Hematopoietic multipotent progenitor cell treated with erythropoietin and hydrocortisone succinate and interleukin-3 and kit ligand, for 6 days (in vitro differentiated cells): Measurements from ENCODE around the gene PLXNA4.

Experiments
- DNase-seq: peaks from one replicate; pipeline ENCODE4 v3.0.0-alpha.2; 2015

Gene PLXNA4

DNA sequence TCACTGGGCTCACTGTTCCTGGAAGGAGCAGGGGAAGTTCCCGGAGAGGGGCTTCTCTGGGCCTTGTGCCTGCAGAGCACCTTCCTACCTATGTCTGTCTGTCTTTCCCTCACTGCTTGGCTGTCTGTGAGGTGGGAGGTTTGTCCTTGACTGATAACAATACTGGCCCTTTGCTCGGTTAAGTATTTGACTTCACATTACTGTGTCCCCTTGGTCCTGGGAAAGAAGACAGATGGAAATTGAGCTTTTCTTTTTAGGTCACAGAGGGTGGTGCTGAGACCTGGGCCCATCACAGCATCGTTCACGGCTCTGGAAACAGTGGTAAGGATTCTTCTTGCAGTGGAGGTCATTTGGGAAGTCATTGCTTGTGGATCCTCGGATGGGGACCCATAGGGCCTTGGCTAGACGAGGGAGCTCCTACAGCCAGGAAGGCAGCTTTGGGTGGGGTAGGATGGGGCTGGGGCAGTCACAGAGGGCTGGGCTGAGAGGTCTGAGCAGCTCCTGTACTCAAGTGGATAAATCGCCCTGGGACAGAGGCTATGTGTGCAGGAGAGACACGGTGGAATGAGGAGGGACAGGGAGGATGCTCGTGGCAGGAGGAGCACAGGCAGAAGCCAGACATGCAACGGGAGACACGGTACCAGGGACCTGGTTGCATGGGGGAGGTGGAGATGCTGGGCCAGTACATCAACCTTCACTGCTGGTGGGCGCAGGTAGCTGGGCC is 450.2 kb downstream of the PLXNA4 start:
- no peak for DNase-seq

DNA sequence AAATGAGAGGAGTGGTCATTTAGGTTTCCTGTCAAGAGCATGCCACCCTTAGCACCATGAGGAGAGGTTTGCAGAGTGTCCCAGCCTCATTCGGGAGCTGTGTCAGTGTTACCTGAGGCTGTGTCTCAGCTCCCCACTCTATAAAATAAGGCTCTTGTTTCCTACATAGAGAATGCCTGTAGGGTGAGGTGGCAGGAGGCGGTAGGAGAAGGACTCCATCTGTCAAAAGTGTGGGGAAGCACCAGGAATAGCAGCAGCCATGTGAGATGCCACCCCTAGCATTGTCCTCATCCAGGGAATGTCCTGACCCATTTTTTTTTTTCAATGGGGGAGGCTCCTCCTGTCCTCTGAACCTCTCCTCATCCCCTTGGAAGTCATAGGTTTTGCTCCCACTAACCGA is 451.2 kb downstream of the PLXNA4 start:
- DNase-seq, result no peak

DNA sequence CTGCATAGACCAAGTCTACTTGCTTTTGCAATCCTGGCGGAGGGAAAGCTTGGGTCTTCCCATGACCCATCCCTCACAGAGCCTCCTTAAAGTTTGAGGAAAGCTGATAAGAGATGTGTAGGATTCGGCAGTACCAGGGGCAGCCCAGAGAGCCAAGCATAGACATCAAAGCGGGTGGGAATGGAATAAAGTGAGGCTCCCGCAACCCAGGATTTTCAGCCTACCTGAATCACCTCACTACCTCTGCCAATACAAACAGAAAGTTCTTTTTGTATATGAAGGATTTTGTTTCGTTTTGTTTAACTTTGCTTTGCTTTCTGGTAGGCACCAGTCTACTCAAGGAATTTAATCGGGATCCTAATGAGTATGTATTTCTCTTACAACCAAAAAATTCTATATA is 451.7 kb downstream of the PLXNA4 start:
- DNase-seq, result no peak

DNA sequence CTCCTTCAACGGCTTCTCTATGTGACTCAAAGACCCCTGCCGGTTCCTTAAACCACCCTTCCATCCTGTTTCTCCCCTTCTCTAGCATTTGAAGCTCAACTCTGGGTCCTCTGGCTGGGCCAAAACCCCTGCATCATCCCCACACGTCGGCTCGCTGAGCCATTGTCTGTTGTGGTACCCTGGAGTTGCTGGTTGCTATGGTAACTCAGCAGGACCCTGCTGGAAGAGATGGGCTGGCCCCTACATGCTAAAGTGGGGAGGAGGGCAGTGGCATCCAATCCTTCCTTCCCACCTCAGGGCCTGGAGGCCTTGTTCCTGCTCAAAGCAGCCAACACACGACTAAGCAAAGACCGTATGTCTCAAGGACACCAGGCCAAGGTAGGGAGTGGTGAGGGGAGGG is 452.5 kb downstream of the PLXNA4 start:
- DNase-seq, result no peak

DNA sequence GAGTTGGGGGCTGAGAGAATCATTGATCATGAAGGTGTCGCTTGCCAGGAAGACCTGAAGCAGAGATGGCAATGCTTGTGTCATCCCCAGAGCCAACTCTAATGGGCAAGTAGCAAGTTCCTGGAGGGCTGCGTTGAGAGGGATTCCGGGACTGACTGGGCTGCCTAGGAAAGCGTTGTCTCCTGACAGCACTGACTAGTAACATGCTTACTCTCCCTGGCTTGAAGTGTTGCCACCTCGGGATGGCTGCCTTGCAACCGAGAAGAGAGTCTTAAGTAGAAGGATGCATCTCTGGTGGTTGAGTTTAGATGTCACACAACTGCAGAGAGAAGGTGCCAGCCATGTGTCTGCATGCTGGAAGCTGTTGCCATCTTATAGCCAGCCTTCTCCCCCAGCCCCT is 453.4 kb downstream of the PLXNA4 start:
- DNase-seq, result no peak

DNA sequence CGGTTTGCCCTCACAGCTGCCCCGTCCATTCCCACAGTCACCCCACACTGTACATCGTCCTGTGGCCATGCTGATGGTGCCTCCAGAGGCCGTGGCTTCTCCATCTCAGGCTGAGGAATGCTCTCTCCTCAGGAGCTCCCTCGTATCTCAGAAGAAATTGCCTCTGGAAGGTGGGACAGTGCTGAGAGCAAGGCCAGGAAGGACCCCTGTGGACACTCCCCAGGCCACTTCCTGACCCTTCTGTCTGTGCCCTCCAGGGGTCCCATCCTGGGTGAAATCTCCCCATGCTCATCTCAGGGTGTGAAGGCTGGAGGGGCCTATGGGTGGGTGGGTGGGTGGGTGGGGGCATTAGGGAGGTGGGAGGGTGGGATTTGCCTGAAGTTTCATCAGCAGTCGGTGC is 454.3 kb downstream of the PLXNA4 start:
- no peak for DNase-seq

DNA sequence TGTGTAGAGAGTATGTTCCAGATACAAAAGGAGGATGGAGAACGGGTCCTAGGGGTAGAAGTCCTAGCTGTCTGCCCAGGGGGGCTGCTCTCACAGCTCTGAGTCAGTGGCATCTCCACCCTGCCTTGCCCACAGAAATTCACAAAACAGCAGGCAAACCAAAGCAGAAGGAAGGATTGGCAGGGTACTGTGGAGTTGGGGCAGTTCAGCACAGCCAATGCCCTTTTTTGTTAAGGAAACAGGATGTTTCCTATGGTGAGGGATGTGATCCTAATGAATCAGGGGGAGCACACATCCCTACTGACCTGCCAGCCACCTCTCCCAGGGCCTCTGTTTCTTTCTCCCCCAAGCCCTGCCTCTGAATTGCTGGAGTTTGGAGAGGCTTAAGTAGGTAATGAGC is 457.6 kb downstream of the PLXNA4 start:
- DNase-seq, result no peak

DNA sequence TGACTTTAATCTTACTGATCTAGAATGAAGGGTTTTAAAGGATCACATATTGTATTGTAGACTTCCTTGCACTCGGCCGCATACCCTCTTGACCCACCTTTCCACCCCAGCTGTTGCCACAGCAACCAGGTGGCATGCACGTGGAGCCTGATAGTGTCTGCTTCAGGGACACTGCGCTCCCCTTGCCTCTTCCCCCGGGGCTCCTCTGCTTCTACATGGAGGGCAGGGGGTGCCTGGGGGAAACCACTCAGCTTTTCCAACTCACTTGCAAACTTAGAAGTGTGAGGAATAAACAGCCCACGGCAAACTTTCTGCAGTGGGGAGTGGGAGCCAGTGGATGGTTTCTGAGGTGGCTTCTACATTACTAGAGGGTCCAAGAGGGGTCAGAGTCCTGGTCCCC is 458.6 kb downstream of the PLXNA4 start:
- no peak for DNase-seq

DNA sequence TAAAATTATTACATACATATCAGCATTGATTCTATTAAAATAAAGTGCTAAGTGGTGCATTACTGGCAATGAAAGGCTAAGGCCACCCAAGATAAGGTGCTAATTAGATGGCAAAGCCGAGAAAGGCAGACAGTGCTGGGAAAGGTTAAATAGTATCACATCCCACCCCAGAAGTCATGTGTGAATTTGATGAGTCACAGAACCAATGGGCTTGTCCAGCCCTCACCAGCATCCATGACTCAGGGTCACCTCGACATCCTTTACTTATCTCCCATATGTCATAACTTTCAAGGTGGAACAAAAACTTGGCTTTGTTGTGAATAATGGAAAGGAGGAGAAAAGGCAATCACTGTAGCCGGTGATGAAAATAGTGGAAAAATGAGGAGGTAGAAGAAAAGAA is 459.1 kb downstream of the PLXNA4 start:
- DNase-seq, result no peak

DNA sequence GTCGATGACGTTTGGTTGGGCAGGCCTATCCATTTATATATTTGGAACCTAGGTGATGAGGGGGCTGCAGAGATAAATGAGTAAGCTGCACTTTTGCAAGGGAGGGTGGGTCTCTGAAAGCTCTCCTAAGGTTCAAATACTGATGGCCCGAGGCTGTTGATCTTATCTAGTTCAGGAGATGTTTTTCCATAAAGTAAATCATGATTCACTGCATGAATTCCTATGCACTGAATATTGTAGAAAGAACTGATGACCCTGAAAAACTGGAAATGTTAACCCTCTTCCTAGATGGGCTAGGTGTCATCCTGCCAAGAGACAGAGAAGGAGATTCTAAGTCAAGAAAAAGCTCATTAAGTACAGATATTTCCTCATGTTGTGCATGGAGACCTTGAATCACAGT is 459.9 kb downstream of the PLXNA4 start:
- no peak for DNase-seq

DNA sequence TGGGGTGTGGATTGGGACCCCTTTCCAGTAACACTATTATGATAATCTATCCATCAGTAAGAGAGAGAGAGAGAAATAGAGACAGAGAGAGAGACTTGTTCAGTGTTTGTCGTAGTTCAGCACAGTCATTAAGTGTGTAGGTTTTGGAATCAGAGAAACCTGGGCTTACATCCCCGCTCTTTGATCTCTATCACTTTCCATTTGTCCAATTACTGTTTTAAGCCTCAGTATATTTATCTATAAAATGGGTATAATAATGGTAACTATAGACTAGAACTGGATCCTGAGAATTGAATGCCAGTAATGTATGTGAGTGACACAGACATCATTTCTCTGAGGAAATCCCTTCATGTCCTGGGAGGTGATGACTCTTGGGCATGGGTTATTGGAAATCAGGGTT is 460.5 kb downstream of the PLXNA4 start:
- DNase-seq, result no peak

DNA sequence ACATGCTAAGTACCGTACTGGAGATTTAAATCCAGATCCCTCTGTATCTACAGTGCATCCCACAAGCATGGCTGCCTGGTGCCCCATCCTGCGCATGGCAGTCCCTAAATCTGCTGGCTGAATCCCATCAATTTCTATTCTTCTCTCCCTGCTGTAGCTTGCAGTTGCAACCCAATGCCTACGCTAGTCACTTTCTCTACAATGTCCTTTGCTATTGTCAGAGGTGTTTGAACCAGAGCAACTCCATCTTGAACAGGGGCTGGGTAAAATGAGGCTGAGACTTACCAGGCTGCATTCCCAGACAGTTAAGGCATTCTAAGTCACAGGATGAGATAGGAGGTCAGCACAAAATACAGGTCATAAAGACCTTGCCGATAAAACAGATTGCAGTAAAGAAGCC is 461.2 kb downstream of the PLXNA4 start:
- DNase-seq, result no peak

DNA sequence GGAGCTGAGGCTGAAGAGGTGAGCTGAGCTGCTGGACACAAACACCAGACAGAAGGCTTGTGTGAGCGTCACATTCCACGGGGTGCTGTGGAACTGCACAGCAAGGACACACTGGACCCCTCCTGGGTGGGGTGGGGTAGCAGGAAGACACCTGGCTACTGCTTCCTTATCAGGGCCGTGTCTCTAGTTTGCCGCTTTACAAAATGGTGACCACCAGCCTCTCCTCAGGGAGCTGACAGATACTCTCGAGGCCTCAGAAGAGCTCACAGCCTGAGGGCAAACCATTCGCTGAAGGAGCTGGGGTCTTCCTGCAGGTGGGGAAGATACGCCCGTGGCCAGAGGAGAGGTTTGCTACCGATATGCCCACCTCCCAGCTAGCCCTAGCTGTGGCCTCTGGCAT is 461.9 kb downstream of the PLXNA4 start:
- DNase-seq, result no peak

DNA sequence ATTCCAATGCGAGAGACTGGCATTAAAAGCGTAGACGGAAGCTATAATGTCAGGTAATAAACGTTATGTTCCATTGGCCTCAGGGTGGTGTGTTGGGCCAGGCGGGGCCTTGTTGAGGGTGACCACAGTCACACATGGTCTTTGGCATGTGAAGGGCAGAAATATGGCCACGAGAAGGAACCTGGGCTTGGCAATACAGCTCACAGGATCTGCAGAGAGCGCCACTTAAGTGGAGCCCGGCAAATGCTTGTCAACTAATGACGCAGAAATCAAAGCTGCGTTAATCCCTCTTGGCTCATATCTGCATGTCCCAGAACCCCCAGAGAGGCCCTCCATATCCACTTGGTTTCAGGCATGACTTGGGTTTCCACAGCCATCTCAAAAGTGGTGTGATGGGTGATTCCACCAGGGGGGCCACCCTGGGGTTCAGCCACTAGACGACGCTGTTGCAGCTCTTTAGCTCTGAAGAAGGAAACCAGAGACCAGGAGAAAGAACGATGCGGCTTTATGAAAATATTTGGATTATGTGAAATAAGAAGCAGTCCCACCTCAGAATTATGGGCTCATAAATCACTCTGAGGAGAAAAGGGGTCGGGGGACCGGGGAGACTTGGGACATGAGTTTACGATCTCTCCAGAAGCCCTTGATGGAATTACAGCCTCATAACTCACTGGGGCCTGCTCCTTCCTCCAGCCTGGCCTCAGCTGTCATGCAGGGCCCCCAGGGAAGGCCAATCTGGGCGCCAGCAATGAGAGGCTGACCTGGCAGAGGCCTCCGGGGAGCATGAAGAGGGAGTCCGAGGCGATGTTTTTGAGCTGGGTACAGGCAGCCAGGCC is 462.5 kb downstream of the PLXNA4 start:
- no peak for DNase-seq

DNA sequence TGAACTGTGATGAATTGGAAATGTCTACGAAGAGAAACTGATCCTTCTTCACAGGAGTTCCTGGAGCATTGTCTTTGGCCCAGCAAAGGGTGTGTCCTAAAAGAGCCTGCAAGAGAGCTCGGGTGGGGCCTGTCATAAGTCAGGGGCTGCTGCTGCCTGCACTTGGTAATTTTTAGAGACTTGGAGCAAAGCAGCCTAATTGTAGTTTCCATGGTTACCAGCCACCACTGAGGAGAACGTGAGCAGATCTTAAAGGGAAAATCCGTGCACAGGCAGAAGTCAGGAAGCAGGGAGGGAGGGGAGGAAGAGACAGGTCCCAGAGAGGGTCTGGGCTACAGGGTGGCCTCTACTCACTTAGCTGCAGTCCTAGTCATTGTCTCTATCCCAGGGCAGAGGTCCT is 463.6 kb downstream of the PLXNA4 start:
- no peak for DNase-seq

DNA sequence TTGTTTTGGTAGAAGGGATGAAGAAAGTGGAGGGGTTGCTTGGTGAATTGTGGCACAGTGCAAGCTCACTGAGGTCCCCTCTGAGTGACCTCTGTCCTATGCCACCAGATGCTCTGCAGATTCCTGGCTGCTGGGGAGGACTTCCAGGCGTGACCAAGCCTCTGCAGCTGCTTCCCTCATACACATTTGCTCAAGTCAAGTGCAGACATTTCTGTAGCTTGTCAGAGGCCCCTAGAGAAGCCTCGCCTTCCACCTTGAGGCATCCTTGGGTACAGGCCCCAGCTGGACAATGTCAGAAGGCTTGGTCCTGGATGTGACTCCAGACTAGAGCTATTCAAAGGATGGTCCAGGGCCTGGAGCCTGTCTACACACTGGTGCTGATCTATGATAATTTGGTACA is 464.2 kb downstream of the PLXNA4 start:
- no peak for DNase-seq

DNA sequence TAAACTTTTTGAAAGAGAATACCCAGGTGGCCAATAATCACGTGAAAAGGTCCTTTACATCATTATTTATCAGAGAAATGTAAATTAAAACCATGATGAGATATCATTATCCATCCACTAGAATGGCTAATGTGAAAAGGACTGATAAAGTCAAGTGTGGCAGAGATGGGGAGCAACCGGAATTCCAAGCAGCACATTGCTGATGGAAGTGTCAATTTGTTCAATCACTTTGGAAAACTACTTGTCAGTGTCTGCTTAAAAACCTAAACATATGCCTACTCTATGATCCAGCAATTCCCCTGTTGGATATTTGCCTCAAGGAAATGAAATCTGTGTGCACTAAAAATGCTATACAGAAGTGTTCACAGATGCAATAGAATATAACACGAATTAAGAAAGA is 465.6 kb downstream of the PLXNA4 start:
- no peak for DNase-seq

DNA sequence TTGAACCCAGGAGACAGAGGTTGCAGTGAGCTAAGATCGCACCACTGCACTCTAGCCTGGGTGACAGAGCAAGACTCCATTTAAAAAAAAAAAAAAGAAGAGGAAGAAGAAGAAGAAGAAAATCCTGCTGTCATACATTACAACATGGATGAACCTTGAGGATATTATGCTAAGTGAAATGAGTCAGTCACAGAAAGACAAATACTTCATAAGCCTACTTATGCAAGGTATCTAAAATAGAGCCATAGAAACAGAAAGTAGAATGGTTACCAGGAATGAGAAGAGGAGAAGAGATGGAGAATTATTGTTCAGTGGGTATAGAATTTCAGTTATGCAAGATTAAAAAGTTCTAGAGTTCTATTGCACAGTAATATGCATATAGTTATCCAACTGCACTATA is 466.5 kb downstream of the PLXNA4 start:
- no peak for DNase-seq

DNA sequence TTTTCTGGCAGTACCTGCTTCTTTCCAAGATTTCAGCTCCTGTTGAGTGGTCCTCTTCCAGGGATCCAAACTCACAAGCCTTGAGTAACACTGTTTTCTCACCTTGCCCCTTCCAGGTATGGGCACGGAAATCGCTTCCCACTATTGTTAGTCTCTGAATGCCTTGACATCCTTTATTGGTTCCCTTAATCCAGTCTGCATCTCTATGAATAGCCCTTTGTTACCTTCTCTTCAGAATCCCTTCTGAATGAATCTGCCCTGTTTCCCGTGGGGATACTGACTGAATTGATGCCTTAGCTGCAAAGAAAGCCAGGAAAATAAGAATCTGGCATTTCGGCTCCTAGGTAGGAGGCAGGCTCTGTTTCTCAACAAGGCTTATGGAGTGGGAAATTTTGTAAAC is 467.7 kb downstream of the PLXNA4 start:
- DNase-seq, result no peak

DNA sequence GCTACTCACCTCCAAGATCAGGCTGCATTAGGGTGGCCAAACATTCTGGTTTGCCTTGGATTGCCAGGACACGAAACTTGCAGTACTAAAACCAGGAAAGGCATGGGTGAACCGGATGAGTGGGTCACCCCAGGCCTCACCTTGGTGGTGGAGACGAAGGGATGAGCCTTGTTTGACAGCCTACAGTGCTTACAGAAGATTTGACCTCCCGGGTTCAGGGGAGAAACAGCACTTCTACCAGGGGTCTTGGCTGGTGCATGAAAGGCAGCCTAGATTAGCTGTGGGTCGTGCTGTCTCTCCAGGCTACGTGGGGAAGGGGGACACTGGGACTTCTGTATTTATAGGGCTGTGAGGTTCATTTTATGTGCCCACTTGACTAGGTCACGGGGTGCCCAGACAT is 469.8 kb downstream of the PLXNA4 start:
- DNase-seq, result no peak

DNA sequence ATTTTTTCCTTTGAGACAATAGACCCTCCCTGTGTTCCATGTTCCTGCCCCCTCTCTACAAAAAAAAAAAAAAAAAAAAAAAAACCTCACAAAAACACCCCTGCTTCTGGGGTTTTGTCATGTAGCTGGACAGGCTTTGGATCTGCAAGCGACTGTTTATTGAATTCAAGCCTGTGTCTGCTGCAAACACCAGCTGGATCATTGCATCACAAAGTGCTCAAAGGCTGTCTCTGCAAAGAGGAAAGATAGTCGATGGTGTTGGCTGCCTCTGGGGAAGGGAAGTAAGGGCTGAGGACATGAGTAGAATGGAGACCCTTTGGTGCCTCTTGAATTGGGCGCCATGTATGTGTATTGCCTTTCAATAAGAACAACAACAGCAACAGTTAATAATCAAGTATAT is 471.2 kb downstream of the PLXNA4 start:
- no peak for DNase-seq

DNA sequence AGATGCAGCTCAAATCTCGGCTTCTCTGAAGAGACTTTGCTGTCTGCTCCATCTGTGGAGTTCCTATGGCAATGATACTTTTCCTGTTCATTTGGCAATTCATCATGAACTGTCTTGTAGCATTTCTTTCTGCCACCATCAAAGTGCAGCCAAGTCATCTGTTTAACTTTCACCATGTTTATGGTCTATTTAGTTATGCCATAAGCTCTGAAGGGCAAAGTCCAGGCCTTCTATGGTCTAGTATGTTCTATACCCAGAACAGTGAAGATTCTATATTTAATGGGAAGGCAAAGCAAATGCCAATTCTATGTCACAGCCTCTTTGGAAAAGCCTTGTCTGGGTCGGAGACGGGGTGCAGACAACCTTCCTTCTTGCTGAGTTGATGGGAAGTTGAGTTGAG is 472.6 kb downstream of the PLXNA4 start:
- DNase-seq, result no peak

DNA sequence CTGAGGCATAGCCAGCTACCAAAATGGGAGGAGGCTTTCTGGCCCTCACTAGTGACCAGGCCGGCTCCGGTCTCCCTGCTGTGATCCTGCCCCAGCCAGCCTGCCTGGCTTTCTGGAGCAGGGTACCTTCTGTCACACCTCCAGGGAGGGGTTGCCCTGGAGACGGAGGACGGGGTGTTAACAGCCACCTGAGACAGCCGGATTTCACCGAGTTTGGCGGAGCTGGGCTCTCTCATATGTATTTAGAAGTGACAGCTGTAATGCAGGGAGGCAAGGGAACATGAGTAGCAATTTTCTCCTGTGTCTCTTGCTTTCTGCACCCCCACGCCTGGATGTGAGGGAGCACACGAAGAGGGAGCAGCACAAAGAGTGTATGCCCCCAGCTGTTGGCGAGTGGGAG is 473.3 kb downstream of the PLXNA4 start:
- no peak for DNase-seq

DNA sequence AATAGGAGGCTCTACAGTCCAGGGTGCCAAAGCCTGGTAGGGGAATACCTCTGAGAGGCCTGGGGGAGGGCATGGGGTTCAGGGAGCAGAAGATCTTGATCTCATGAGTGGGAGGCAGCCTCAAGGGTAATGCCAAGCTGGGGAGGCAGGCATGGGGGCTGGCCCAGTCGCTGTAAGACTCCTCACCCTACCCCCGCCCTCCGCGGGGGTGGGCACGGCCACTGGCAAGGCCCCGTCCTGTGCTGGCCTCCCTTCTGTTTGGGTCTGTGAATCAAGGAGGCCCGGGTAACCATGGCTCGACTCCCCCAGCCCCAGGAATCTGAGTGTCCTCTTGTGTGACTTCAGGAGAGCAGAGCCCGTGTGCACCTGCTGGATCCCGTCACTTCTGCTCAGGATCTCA is 473.9 kb downstream of the PLXNA4 start:
- no peak for DNase-seq

DNA sequence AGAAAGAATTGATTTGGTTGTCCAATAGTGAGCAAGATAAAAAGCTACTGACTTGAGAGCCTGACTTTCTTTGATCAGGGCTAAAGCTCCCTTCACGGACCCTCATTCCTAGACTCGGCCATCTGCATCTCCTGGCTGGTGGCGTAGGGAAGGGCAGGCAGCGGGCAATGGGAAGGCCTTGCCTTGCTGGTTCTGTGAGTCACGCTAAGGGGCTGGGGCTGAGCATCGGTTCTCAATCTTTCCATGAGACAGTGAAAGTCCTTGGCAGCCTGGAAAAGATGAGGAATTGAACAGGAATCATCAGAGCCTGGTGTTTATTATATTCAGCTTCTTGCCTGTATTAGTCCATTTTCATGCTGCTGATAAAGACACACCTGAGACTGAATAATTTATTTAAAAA is 475.3 kb downstream of the PLXNA4 start:
- DNase-seq, result no peak
